Fibroblast of villous mesenchyme (primary cell): Measurements from ENCODE around the gene C11orf54. TPM values are rescaled to one million over a fixed set of nuclear protein-coding genes. Genes with fewer than 3 reads are reported as not detected.

ENCODE experiments used
- DNase-seq: peaks from one replicate; pipeline ENCODE4 v3.0.0-alpha.2; 2010; ENCODE audit warnings: low read depth
- H3K4me3 ChIP-seq: 2 replicates; pipeline ENCODE4 v1.5.1; 2011; ENCODE audit warnings: low read depth, mild to moderate bottlenecking, low read length
- total RNA-seq: library from RNA; depleted of rRNA; stranded (reverse); fragments of >200 nt; gene quantifications from 2 replicates; pipeline ENCODE4 v1.2.3, GENCODE V29; 2012
- TF ChIP-seq, protein P1 (sequence below): IDR thresholded peaks from 2 replicates; pipeline ENCODE4 v1.5.1; 2012; ENCODE audit warnings: low read depth, mild to moderate bottlenecking, low read length; ENCODE audit not compliant: insufficient read depth

Gene C11orf54
- total RNA-seq = 10.0 and 13.8 TPM in 2 replicates

DNA sequence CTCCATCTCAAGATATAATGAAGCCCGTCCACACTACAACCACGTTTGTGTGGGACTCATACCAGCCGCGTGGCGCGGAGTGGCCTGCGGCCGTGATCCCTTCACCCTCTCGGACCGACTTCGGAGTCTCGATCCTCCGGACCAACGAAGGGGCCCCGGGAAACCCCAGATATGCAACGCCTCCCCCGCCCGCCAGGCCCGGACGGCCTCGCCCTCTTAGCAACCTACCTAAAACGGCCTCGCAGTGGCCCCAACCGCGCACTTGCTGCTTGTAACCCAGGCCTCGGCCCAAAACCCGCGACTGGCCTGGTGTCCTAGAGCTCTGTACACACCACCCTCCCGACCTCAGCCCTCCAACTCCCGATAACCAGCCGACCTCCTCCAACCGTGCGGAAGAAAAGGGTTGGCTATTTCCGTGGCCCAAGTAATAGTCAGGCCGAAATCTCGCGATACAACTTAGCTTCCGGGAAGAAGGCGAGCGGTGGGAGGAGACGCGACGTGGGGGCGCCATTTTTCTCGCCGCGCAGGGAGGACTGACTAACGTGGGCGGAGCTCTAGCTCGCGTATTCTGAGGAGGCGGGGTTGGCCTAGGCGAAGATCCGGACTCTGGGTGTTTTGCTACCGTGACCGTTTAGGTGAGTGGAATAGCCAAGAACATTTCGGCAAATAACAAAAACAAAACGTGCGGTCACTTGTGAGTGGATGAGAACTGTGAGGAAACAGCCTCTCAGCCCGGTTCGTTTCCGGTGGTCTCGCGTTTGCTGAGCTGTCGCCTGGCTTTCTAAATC is at the start of gene C11orf54, which contains the start of gene TAF1D:
TSS of gene C11orf54 (plus strand) at position 579 of the 788 bp plus-strand sequence. CDS start 5,722 bp downstream, outside the sequence.
TSS of gene TAF1D (minus strand) at position 402 of the 788 bp plus-strand sequence. CDS start 2,191 bp downstream, outside the sequence.
- TF ChIP-seq, protein P1, sequence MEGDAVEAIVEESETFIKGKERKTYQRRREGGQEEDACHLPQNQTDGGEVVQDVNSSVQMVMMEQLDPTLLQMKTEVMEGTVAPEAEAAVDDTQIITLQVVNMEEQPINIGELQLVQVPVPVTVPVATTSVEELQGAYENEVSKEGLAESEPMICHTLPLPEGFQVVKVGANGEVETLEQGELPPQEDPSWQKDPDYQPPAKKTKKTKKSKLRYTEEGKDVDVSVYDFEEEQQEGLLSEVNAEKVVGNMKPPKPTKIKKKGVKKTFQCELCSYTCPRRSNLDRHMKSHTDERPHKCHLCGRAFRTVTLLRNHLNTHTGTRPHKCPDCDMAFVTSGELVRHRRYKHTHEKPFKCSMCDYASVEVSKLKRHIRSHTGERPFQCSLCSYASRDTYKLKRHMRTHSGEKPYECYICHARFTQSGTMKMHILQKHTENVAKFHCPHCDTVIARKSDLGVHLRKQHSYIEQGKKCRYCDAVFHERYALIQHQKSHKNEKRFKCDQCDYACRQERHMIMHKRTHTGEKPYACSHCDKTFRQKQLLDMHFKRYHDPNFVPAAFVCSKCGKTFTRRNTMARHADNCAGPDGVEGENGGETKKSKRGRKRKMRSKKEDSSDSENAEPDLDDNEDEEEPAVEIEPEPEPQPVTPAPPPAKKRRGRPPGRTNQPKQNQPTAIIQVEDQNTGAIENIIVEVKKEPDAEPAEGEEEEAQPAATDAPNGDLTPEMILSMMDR = no peak
- DNase-seq = peak; percentile 99
- peak within 1 kb of the TSS; percentile 98 for H3K4me3 ChIP-seq

DNA sequence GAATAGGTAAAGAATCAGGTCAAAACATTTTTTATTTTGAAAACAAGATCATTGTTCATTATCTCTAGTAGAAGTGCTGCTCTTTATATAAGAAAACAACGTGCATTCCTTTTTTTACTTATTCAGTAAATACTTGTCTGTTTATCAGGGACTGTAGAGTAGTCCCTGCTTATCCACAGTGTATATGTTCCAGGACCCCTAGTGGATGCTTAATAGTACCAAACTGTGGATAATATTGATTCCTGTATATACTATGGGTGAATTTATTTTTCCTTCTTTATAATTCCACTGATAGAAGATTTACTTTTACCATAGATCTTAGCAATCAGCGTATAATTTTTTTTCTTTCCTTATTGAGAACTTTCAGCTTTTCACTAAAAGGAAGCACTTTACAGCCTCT is 47.4 kb upstream of the C11orf54 start:
- TF ChIP-seq, protein P1 = no peak
- DNase-seq = no peak
- no peak overlapping the region for H3K4me3 ChIP-seq

DNA sequence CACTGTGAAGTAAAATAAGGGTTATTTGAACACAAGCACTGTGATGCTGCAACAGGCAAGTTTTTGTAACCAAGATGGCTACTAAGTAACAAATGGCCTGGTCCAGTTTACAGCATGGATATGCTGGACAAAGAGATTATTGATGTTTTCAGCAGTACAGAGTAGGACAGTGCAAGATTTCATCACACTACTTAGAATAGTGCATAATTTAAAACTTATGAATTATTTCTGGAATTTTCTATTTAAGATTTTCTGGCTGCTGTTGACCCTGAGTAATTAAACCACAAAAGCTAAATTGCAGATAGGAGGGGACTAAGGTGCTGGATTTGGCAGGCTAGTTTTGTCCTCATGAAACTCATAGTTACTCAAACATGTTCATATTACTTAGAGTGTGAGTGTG is 46.9 kb upstream of the C11orf54 start:
- no peak for DNase-seq
- H3K4me3 ChIP-seq = no peak overlapping the region

DNA sequence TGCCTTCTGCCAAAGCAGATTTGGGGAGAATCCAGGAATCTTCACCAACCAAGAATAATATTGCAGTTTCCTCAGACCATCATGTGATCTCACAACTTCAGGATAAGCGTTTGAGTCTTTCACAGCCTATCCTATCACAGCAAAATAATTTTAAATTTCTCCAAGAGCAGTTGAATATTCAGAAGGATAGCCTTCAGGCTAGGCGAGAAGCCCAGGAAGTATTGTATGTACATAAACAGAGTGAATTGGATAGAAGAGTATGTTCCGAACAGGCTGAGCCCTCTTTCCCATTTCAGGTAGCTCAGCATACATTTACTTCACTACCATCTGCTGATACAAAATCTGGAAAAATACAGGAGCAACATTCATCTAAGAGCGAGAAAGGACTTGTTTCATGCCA is 43.9 kb upstream of the C11orf54 start:
- TF ChIP-seq, protein P1 = no peak
- H3K4me3 ChIP-seq = no peak overlapping the region
- no peak for DNase-seq

More for the DNA sequence above, 46.9 kb upstream of the C11orf54 start:
- TF ChIP-seq, protein P1 = no peak

DNA sequence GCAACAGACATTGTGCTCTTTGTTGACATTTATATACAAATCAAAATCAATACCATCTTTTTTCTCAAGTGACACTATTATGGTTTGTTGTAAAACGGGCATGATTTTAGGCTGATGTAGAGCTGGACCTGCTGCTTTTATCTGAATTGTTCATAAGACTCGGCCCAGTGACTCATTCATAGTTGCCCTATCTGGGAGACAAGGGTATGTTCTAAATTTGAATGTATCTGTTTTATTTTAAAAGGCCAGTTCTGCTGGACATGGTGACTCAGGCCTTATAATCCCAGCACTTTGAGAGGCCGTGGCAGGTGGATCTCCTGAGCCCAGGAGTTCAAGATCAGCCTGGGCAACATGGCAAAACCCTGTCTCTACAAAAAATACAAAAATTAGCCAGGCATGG is 40.6 kb upstream of the C11orf54 start:
- peak; percentile 53 for DNase-seq
- H3K4me3 ChIP-seq = no peak overlapping the region
- TF ChIP-seq, protein P1 = no peak

DNA sequence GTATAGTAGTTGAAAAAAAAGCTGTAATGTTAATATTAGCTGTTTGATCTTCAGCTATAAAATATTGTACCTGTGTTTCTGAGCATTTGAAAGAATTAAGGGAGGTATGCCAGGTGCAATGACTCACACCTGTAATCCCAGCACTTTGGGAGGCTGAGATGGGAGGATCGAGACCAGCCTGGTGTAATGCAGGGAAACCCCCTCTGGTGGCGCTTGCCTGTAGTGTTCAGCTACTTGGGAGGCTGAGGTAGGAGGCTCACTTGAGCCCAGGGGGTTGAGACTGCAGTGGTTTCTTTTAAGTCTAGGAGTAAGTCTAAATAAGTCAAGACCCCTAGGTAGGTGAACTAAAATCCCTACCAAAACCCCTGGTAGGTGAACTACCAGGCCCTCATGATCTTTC is 37.2 kb upstream of the C11orf54 start:
- no peak for DNase-seq
- H3K4me3 ChIP-seq = no peak overlapping the region
- TF ChIP-seq, protein P1 = peak; percentile 9
